ENCODE measurements around the gene RPUSD1.
"Not testable (repeated sequence)": the region's sequence is repeated elsewhere in the genome, so short reads cannot be mapped to it uniquely, and the experiment has no call there.

The RPUSD1 gene

GRCh38 chr16:787978-788398 is at the start of gene RPUSD1:
TSS of gene RPUSD1 (minus strand) at chr16:788381. CDS start at chr16:787737, 644 bp downstream.
- in situ Hi-C loops (cut with MboI; ENCODE audit: low sequenced_read_pairs) = loop anchor here (10.0 kb wide), 1 partner anchor 103 kb away; the partner anchor contains the start of genes JMJD8 and STUB1

GRCh38 chr16:836822-837221 is 48.6 kb upstream of the RPUSD1 start:
- in situ Hi-C loops (cut with MboI; ENCODE audit: low sequenced_read_pairs) = not testable (repeated sequence)

GRCh38 chr16:836221-836620 is 48.0 kb upstream of the RPUSD1 start:
- in situ Hi-C loops (cut with MboI; ENCODE audit: low sequenced_read_pairs) = no loop called here

GRCh38 chr16:835373-835772 is 47.2 kb upstream of the RPUSD1 start:
- in situ Hi-C loops (cut with MboI; ENCODE audit: low sequenced_read_pairs) = no loop called here

GRCh38 chr16:833411-833810 is 45.2 kb upstream of the RPUSD1 start:
- in situ Hi-C loops (cut with MboI; ENCODE audit: low sequenced_read_pairs) = no loop called here

GRCh38 chr16:832652-833336 is 44.6 kb upstream of the RPUSD1 start:
- in situ Hi-C loops (cut with MboI; ENCODE audit: low sequenced_read_pairs) = no loop called here

- in situ Hi-C loops (cut with MboI; ENCODE audit: low sequenced_read_pairs) = no loop called here
Measured at GRCh38 chr16:831571-832413, 43.6 kb upstream of the RPUSD1 start.

- in situ Hi-C loops (cut with MboI; ENCODE audit: low sequenced_read_pairs) = no loop called here
Measured at GRCh38 chr16:830871-831570, 42.8 kb upstream of the RPUSD1 start.

GRCh38 chr16:830107-830870 is 42.1 kb upstream of the RPUSD1 start:
- in situ Hi-C loops (cut with MboI; ENCODE audit: low sequenced_read_pairs) = no loop called here

- in situ Hi-C loops (cut with MboI; ENCODE audit: low sequenced_read_pairs) = no loop called here
Measured at GRCh38 chr16:828891-829290, 40.7 kb upstream of the RPUSD1 start.

- in situ Hi-C loops (cut with MboI; ENCODE audit: low sequenced_read_pairs) = no loop called here
Measured at GRCh38 chr16:827513-827912, 39.3 kb upstream of the RPUSD1 start.

- in situ Hi-C loops (cut with MboI; ENCODE audit: low sequenced_read_pairs) = no loop called here
Measured at GRCh38 chr16:825341-826061, 37.3 kb upstream of the RPUSD1 start.

- in situ Hi-C loops (cut with MboI; ENCODE audit: low sequenced_read_pairs) = no loop called here
Measured at GRCh38 chr16:824601-825000, 36.4 kb upstream of the RPUSD1 start.

GRCh38 chr16:824194-824593 is 36.0 kb upstream of the RPUSD1 start:
- in situ Hi-C loops (cut with MboI; ENCODE audit: low sequenced_read_pairs) = no loop called here

- in situ Hi-C loops (cut with MboI; ENCODE audit: low sequenced_read_pairs) = no loop called here
Measured at GRCh38 chr16:822909-823297, 34.7 kb upstream of the RPUSD1 start.

- in situ Hi-C loops (cut with MboI; ENCODE audit: low sequenced_read_pairs) = no loop called here
Measured at GRCh38 chr16:822174-822908, 34.2 kb upstream of the RPUSD1 start.

- in situ Hi-C loops (cut with MboI; ENCODE audit: low sequenced_read_pairs) = no loop called here
Measured at GRCh38 chr16:821751-822150, 33.6 kb upstream of the RPUSD1 start.

- in situ Hi-C loops (cut with MboI; ENCODE audit: low sequenced_read_pairs) = no loop called here
Measured at GRCh38 chr16:820748-821147, 32.6 kb upstream of the RPUSD1 start.

GRCh38 chr16:820044-820408 is 31.8 kb upstream of the RPUSD1 start:
- in situ Hi-C loops (cut with MboI; ENCODE audit: low sequenced_read_pairs) = not testable (repeated sequence)

Data from HL-60/S4 treated with phorbol 12-myristate 13-acetate at 8.2 ng/mL for 4 days and 3 days (cell line).